Prostate gland (tissue), 2 donors: ENCODE measurements around the gene FGFR4. TPM values are rescaled to one million over a fixed set of nuclear protein-coding genes. Genes with fewer than 3 reads are reported as not detected.

ENCODE experiments used
- DNase-seq: peaks from one replicate; pipeline ENCODE4 v3.0.0-alpha.2; 2019; ENCODE audit warnings: low spot score
- H3K27ac ChIP-seq, 2 donors: fragments of 200-600 bp; sonication (generic); 2 replicates each; pipeline ENCODE4 v1.5.1; 2017 to 2019
- H3K27me3 ChIP-seq: fragments of 200-600 bp; sonication (generic); replicated peaks from 2 replicates; pipeline ENCODE4 v1.5.1; 2019; ENCODE audit not compliant: insufficient read depth
- H3K36me3 ChIP-seq, 2 donors: fragments of 200-600 bp; sonication (generic); 1 replicate in 1 of 2; 2 replicates in 1 of 2; pipeline versions ENCODE4 v1.5.1 to v1.8.1; 2017 to 2019
- H3K4me1 ChIP-seq: fragments of 200-600 bp; sonication (generic); replicated peaks from 2 replicates; pipeline ENCODE4 v1.5.1; 2019
- H3K4me3 ChIP-seq, 2 donors: fragments of 200-600 bp; sonication (generic); 2 replicates each; pipeline ENCODE4 v1.5.1; 2017 to 2019
- H3K9me3 ChIP-seq: fragments of 200-600 bp; sonication (generic); 2 replicates; pipeline ENCODE4 v1.5.1; 2017
- POLR2A ChIP-seq: fragments of 450-650 bp; IDR thresholded peaks from one replicate; pipeline ENCODE4 v1.6.1; 2016; ENCODE audit warnings: antibody characterized with exemption, mild to moderate bottlenecking
- POLR2AphosphoS5 ChIP-seq: sonication (generic); formaldehyde crosslinking; IDR thresholded peaks from one replicate; pipeline ENCODE4 v1.6.1; 2017; ENCODE audit warnings: antibody characterized with exemption
- WGBS: methylation state at CpG from one replicate; pipeline ENCODE4 v1.1.5; 2018; 5-methylcytosine and 5-hydroxymethylcytosine counted together
- intact Hi-C: fragments of 100-400 bp; cut with DNase I; formaldehyde crosslinking; loops from one replicate; pipeline ENCODE4 v1.14.2; 2022
- total RNA-seq, 2 donors: library from RNA; depleted of rRNA; stranded (reverse); fragments of >200 nt; gene quantifications; one replicate each; pipeline ENCODE4 v1.1.0, GENCODE V29; 2016
- TF ChIP-seq, protein P1 (sequence below), 4 experiments: fragments of 200-600 bp in 2 of 4; fragments of 450-650 bp in 2 of 4; sonication (generic) in 2 of 4; IDR thresholded peaks; 1 replicate in 3 of 4; 2 replicates in 1 of 4; pipeline ENCODE4 v1.5.1; 2016 to 2019; ENCODE audit warnings: antibody characterized with exemption in 4 of 4, mild to moderate bottlenecking in 2 of 4, moderate library complexity in 2 of 4

FGFR4 gene
- total RNA-seq, 2 donors from 2014 or later, result 2.2 to 7.1 TPM

GRCh38 chr5:177096162-177097015 is 9.7 kb downstream of the FGFR4 start:
- Histone ChIP-seq H3K36me3 (no peaks in the 10 kb centered on the region), H3K4me3 (no peak overlapping the region), H3K27ac (no peak overlapping the region), H3K9me3 (no peaks in the 10 kb centered on the region), H3K27me3 (no peaks in the 10 kb centered on the region), H3K4me1 (no peaks in the 10 kb centered on the region)
- TF ChIP-seq POLR2A, result no peak
- no peak for TF ChIP-seq POLR2AphosphoS5
- TF ChIP-seq, protein P1, sequence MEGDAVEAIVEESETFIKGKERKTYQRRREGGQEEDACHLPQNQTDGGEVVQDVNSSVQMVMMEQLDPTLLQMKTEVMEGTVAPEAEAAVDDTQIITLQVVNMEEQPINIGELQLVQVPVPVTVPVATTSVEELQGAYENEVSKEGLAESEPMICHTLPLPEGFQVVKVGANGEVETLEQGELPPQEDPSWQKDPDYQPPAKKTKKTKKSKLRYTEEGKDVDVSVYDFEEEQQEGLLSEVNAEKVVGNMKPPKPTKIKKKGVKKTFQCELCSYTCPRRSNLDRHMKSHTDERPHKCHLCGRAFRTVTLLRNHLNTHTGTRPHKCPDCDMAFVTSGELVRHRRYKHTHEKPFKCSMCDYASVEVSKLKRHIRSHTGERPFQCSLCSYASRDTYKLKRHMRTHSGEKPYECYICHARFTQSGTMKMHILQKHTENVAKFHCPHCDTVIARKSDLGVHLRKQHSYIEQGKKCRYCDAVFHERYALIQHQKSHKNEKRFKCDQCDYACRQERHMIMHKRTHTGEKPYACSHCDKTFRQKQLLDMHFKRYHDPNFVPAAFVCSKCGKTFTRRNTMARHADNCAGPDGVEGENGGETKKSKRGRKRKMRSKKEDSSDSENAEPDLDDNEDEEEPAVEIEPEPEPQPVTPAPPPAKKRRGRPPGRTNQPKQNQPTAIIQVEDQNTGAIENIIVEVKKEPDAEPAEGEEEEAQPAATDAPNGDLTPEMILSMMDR (IDR thresholded peaks at IDR 0.05), result no peak
- intact Hi-C loops, result no loop called here
- 86% methylated on average over 28 of the region's 29 CpGs for WGBS
- no peak for DNase-seq

DNA sequence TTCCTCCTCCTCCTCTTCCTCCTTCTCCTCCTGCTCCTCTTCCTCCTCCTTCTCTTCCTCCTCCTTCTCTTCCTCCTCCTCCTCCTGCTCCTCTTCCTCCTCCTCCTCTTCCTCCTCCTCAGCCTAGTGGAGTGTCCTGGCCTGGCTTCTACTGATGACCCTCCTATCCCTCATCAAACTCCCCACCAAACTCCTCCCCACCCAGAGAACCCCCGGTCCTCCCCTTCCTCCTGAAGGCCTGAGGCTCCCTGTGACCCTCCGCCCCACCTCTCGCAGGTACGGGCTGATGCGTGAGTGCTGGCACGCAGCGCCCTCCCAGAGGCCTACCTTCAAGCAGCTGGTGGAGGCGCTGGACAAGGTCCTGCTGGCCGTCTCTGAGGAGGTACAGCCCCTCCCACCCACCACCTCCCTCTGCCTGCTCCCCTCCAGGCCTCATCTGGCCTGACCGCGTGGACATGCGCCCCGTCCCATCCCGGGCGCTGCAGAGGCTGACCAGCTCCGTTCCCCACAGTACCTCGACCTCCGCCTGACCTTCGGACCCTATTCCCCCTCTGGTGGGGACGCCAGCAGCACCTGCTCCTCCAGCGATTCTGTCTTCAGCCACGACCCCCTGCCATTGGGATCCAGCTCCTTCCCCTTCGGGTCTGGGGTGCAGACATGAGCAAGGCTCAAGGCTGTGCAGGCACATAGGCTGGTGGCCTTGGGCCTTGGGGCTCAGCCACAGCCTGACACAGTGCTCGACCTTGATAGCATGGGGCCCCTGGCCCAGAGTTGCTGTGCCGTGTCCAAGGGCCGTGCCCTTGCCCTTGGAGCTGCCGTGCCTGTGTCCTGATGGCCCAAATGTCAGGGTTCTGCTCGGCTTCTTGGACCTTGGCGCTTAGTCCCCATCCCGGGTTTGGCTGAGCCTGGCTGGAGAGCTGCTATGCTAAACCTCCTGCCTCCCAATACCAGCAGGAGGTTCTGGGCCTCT is 10.6 kb downstream of the FGFR4 start:
- intact Hi-C loops, result no loop called here
- Histone ChIP-seq H3K4me1 (no peaks in the 10 kb centered on the region), H3K4me3 (no peak overlapping the region), H3K9me3 (no peaks in the 10 kb centered on the region), H3K27me3 (no peaks in the 10 kb centered on the region), H3K27ac (no peak overlapping the region), H3K36me3 (no peaks in the 10 kb centered on the region)
- no peak for DNase-seq
- WGBS, result 91% methylated on average over 29 of the region's 30 CpGs
- TF ChIP-seq POLR2A (no peak), POLR2AphosphoS5 (no peak)
- TF ChIP-seq, protein P1 (IDR thresholded peaks at IDR 0.05), result no peak

DNA sequence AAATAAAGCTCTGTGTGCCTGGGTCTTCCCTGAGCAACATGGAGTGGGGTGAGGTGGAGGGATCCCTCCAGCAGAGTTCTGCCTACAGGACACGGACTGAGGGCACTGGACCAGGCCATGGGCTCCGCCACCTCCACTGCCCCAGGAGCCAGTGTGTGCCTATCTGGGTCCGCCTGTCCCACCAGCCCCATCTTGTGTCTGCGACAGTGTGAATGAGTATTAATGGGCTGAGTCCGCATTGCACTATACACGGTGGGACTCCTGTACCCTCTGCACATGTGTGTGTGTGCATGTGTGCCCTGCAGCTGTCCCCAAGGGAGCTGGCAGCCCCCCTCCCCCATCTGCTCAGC is 11.4 kb downstream of the FGFR4 start:
- Histone ChIP-seq H3K9me3 (no peaks in the 10 kb centered on the region), H3K27me3 (no peaks in the 10 kb centered on the region), H3K27ac (no peak overlapping the region), H3K36me3 (no peaks in the 10 kb centered on the region), H3K4me3 (no peak overlapping the region), H3K4me1 (no peaks in the 10 kb centered on the region)
- 83% methylated on average over 6 of the region's 6 CpGs for WGBS
- no peak for DNase-seq
- TF ChIP-seq POLR2A (no peak), POLR2AphosphoS5 (no peak)
- TF ChIP-seq, protein P1 (IDR thresholded peaks at IDR 0.05), result no peak
- intact Hi-C loops, result no loop called here

- TF ChIP-seq POLR2A, result no peak
- no peak for TF ChIP-seq POLR2AphosphoS5
- TF ChIP-seq, protein P1 (IDR thresholded peaks at IDR 0.05), result no peak
- no peak for DNase-seq
- no peaks in the 10 kb centered on the region for H3K27me3 ChIP-seq
- 66% methylated on average over 18 of the region's 18 CpGs for WGBS
- H3K4me3 ChIP-seq, result no peak overlapping the region
- no peaks in the 10 kb centered on the region for H3K9me3 ChIP-seq
- H3K27ac ChIP-seq, result no peak overlapping the region
- intact Hi-C loops, result no loop called here
- H3K36me3 ChIP-seq, result no peaks in the 10 kb centered on the region
- no peaks in the 10 kb centered on the region for H3K4me1 ChIP-seq
These were observed 11.9 kb downstream of the FGFR4 start for GRCh38 chr5:177098470-177099141.
